Measurements from ENCODE around the gene MYCN.

GRCh38 chr2:15949126-15949525, 8.8 kb downstream of the MYCN start:
- TF ChIP-seq EZH2phosphoT487 (IDR thresholded peaks at IDR 0.05; ENCODE audit: low read depth, severe bottlenecking, unreplicated experiment): no peak
- TF ChIP-seq CTCF (IDR thresholded peaks at IDR 0.05; ENCODE audit: poor library complexity): no peak
- TF ChIP-seq EZH2 (IDR thresholded peaks at IDR 0.05; ENCODE audit: borderline replicate concordance): no peak
